H1 (cell line): ENCODE results near the gene NTNG2. TPM values are rescaled to one million over a fixed set of nuclear protein-coding genes. Genes with fewer than 3 reads are reported as not detected.

Experiments used
- CTCF ChIA-PET: fragments of 300-600 bp; sonication (Branson Sonifier 250); formaldehyde crosslinking; loops from one replicate; lab custom pipeline; 2021; ENCODE audit not compliant: partially characterized antibody; lab: Charles Lee
- POLR2A ChIA-PET: fragments of 300-600 bp; sonication (Branson Sonifier 250); formaldehyde crosslinking; loops from one replicate; lab custom pipeline; 2021; ENCODE audit warnings: inconsistent platforms; ENCODE audit not compliant: partially characterized antibody; lab: Charles Lee
- DNase-seq, 2 experiments: peaks; one replicate each; pipeline versions ENCODE4 v3.0.0 to v3.0.0-alpha.2; 2010 to 2022; ENCODE audit warnings: low spot score in 2 of 2, low read depth in 1 of 2, mixed read lengths in 1 of 2
- FAIRE-seq: peaks from 2 replicates; lab custom pipeline; 2011; peaks lifted over from hg19 to GRCh38; lab: Jason Lieb, UNC
- H2AFZ ChIP-seq: 2 replicates; pipeline ENCODE4 v1.8.1; 2012; ENCODE audit warnings: low read length, inconsistent platforms
- H2AK5ac ChIP-seq: 2 replicates; pipeline ENCODE4 v1.6.1; 2013; ENCODE audit warnings: low read depth, low read length
- H2BK120ac ChIP-seq: replicated peaks from 2 replicates; pipeline ENCODE3; 2013; ENCODE audit warnings: low read depth, low read length, inconsistent platforms
- H2BK12ac ChIP-seq: 2 replicates; pipeline ENCODE4 v1.6.1; 2013; ENCODE audit warnings: low read depth, low read length
- H2BK15ac ChIP-seq: 2 replicates; pipeline ENCODE4 v1.6.1; 2013; ENCODE audit warnings: low read length
- H2BK20ac ChIP-seq: 2 replicates; pipeline ENCODE4 v1.6.1; 2013; ENCODE audit warnings: low read length
- H2BK5ac ChIP-seq: 2 replicates; pipeline ENCODE4 v1.6.1; 2013; ENCODE audit warnings: low read depth, low read length
- H3K14ac ChIP-seq: 2 replicates; pipeline ENCODE4 v1.6.1; 2013; ENCODE audit warnings: inconsistent platforms; ENCODE audit not compliant: insufficient read length
- H3K18ac ChIP-seq: 2 replicates; pipeline ENCODE4 v1.6.1; 2013; ENCODE audit warnings: low read length; ENCODE audit errors: extremely low read depth
- H3K23ac ChIP-seq: 2 replicates; pipeline ENCODE4 v1.6.1; 2013; ENCODE audit warnings: inconsistent platforms; ENCODE audit not compliant: insufficient read length
- H3K23me2 ChIP-seq: 2 replicates; pipeline ENCODE4 v1.6.1; 2013; ENCODE audit warnings: low read depth, low read length
- H3K27ac ChIP-seq: 2 replicates; pipeline ENCODE4 v1.6.1; 2011; ENCODE audit warnings: low read depth, low read length, inconsistent platforms
- H3K27me3 ChIP-seq, 4 experiments: replicated peaks in 1 of 4; 1 replicate in 1 of 4; 2 replicates in 3 of 4; pipeline versions ENCODE4 v1.6.1 to v1.8.1; 2011 to 2013; ENCODE audit warnings: low read length in 3 of 4, mild to moderate bottlenecking in 3 of 4, inconsistent platforms in 2 of 4, mixed read lengths in 2 of 4, moderate library complexity in 1 of 4; ENCODE audit not compliant: control insufficient read depth in 3 of 4, insufficient read depth in 3 of 4; ENCODE audit errors: extremely low read depth in 1 of 4
- H3K36me3 ChIP-seq, 4 experiments: 2 replicates each; pipeline versions ENCODE4 v1.6.1 to v1.8.1; 2011 to 2013; ENCODE audit warnings: mild to moderate bottlenecking in 4 of 4, low read length in 3 of 4, moderate library complexity in 2 of 4, control low read depth in 1 of 4, inconsistent platforms in 1 of 4; ENCODE audit not compliant: insufficient read depth in 4 of 4, control insufficient read depth in 2 of 4
- H3K4ac ChIP-seq: replicated peaks from 2 replicates; pipeline ENCODE3; 2013; ENCODE audit warnings: low read length, low read depth, mixed read lengths, inconsistent platforms; ENCODE audit not compliant: insufficient read length
- H3K4me1 ChIP-seq, 4 experiments: replicated peaks in 1 of 4; 1 replicate in 1 of 4; 2 replicates in 3 of 4; pipeline versions ENCODE4 v1.6.1 to v1.8.1; 2011 to 2013; ENCODE audit warnings: low read length in 3 of 4, inconsistent platforms in 2 of 4, mixed read lengths in 1 of 4; ENCODE audit not compliant: insufficient read depth in 4 of 4, control insufficient read depth in 3 of 4
- H3K4me2 ChIP-seq, 2 experiments: 2 replicates each; pipeline versions ENCODE4 v1.6.1 to v1.8.1; 2011 to 2013; ENCODE audit warnings: low read depth in 2 of 2, low read length in 2 of 2, control low read depth in 1 of 2, inconsistent platforms in 1 of 2, mild to moderate bottlenecking in 1 of 2; ENCODE audit not compliant: insufficient read depth in 1 of 2
- H3K4me3 ChIP-seq, 4 experiments: fragments of 200-600, 300-600 bp in 1 of 4; sonication (generic), shearing (Covaris generic), sonication (Bioruptor Twin) in 1 of 4; 2 replicates each; pipeline versions ENCODE4 v1.5.1 to v1.8.1; 2011 to 2016; ENCODE audit warnings: low read length in 4 of 4, low read depth in 3 of 4, control low read depth in 2 of 4, inconsistent platforms in 2 of 4, mild to moderate bottlenecking in 2 of 4, mixed read lengths in 1 of 4, moderate library complexity in 1 of 4; ENCODE audit not compliant: insufficient read depth in 2 of 4; ENCODE audit errors: extremely low read depth in 1 of 4
- H3K56ac ChIP-seq: replicated peaks from 2 replicates; pipeline ENCODE3; 2013; ENCODE audit warnings: low read depth, mild to moderate bottlenecking, mixed read lengths, low read length, inconsistent platforms; ENCODE audit not compliant: insufficient read length
- H3K79me1 ChIP-seq: 2 replicates; pipeline ENCODE4 v1.6.1; 2013; ENCODE audit warnings: low read depth, low read length, control low read depth
- H3K79me2 ChIP-seq, 2 experiments: 2 replicates each; pipeline versions ENCODE4 v1.6.1 to v1.8.1; 2012 to 2013; ENCODE audit warnings: low read length in 2 of 2, mild to moderate bottlenecking in 2 of 2, inconsistent platforms in 1 of 2; ENCODE audit not compliant: insufficient read depth in 2 of 2, control insufficient read depth in 1 of 2
- H3K9ac ChIP-seq, 4 experiments: replicated peaks in 1 of 4; 1 replicate in 1 of 4; 2 replicates in 3 of 4; pipeline versions ENCODE4 v1.6.1 to v1.8.1; 2011 to 2013; ENCODE audit warnings: low read depth in 3 of 4, low read length in 3 of 4, control low read depth in 2 of 4, mild to moderate bottlenecking in 2 of 4, moderate library complexity in 2 of 4, inconsistent platforms in 1 of 4; ENCODE audit errors: extremely low read depth in 1 of 4
- H3K9me3 ChIP-seq, 2 experiments: 2 replicates each; pipeline versions ENCODE4 v1.6.1 to v1.8.1; 2012 to 2013; ENCODE audit warnings: mild to moderate bottlenecking in 2 of 2, moderate library complexity in 2 of 2, control low read depth in 1 of 2, inconsistent platforms in 1 of 2, low read depth in 1 of 2, low read length in 1 of 2, mixed read lengths in 1 of 2; ENCODE audit not compliant: insufficient read depth in 2 of 2
- H4K20me1 ChIP-seq, 2 experiments: replicated peaks in 1 of 2; 2 replicates each; pipeline versions ENCODE3 to v1.8.1; 2011 to 2013; ENCODE audit warnings: inconsistent platforms in 2 of 2, low read length in 2 of 2, mild to moderate bottlenecking in 1 of 2; ENCODE audit not compliant: insufficient read depth in 2 of 2, control insufficient read depth in 1 of 2
- H4K5ac ChIP-seq: 2 replicates; pipeline ENCODE4 v1.6.1; 2013; ENCODE audit warnings: low read length, low read depth, mixed read lengths, inconsistent platforms; ENCODE audit not compliant: insufficient read length
- H4K8ac ChIP-seq: 2 replicates; pipeline ENCODE4 v1.8.0; 2013; ENCODE audit warnings: mild to moderate bottlenecking, moderate library complexity, low read length, inconsistent platforms; ENCODE audit not compliant: insufficient read depth; ENCODE audit errors: extremely low read depth
- H4K91ac ChIP-seq: replicated peaks from 2 replicates; pipeline ENCODE3; 2013; ENCODE audit warnings: low read length, mixed read lengths, inconsistent platforms; ENCODE audit not compliant: insufficient read length
- ASH2L ChIP-seq: fragments of 200-600, 300-600 bp; sonication (generic); IDR thresholded peaks from one replicate; pipeline ENCODE4 v1.7.1; 2017; ENCODE audit warnings: low read length
- E2F6 ChIP-seq: IDR thresholded peaks from 2 replicates; pipeline ENCODE4 v1.6.1; 2012; ENCODE audit warnings: inconsistent platforms
- MAX ChIP-seq: IDR thresholded peaks from 2 replicates; pipeline ENCODE4 v1.6.1; 2012; ENCODE audit warnings: inconsistent platforms
- PHF8 ChIP-seq: fragments of 200-600 bp; sonication (generic); conservative IDR thresholded peaks from 2 replicates; pipeline ENCODE4 v1.7.1; 2012; ENCODE audit warnings: low read depth, mild to moderate bottlenecking, inconsistent platforms, low read length, moderate library complexity
- SIN3A ChIP-seq, 2 experiments: IDR thresholded peaks in 1 of 2; conservative IDR thresholded peaks in 1 of 2; 2 replicates each; pipeline ENCODE4 v1.6.1; 2011 to 2012; ENCODE audit warnings: low read length in 2 of 2, improper control_type of control experiment in 1 of 2, low read depth in 1 of 2, mild to moderate bottlenecking in 1 of 2
- WGBS, 2 experiments: shearing (Covaris generic) in 1 of 2; methylation state at CpG; one replicate each; pipeline versions ENCODE4 v1.1.6 to v1.1.7; 2013 to 2015; ENCODE audit warnings: low lambda C conversion rate in 2 of 2, mixed read lengths in 2 of 2, inconsistent platforms in 1 of 2, low coverage in 1 of 2, missing lambda C conversion rate in 1 of 2; ENCODE audit not compliant: insufficient replicate concordance in 2 of 2, insufficient coverage in 1 of 2, insufficient read length in 1 of 2; ENCODE audit errors: extremely low coverage in 1 of 2, missing lambda C conversion rate in 1 of 2; 5-methylcytosine and 5-hydroxymethylcytosine counted together
- polyA plus RNA-seq, 7 experiments: library from polyadenylated mRNA; depleted of rRNA in 3 of 7; stranded (reverse) in 5 of 7; unstranded in 2 of 7; fragments of >200 nt in 5 of 7; fragments of 200-250 nt in 2 of 7; gene quantifications; 1 replicate in 5 of 7; 2 replicates in 1 of 7; 4 replicates in 1 of 7; pipeline versions ENCODE4 v1.2.1 to v1.2.3, GENCODE V29; 2011 to 2013; ENCODE audit warnings: missing spikeins in 2 of 7, mixed read lengths in 2 of 7
- total RNA-seq: library from RNA; stranded (reverse); fragmentation: NEBNext Ultra II Directional; extraction: Animal tissue kit (Norgen Biotek cat#: 25700); gene quantifications from 2 replicates; pipeline ENCODE4 v1.2.1, GENCODE V29; 2021

NTNG2 gene
- total and polyA plus RNA-seq, 2 of the 8 experiments (the other 6 are each of a cell fraction or from before 2014, with no cell fraction given) = 1.4 to 1.5 TPM

- no peak overlapping the region for H4K8ac ChIP-seq
- DNase-seq (no peak), FAIRE-seq (no peak)
- H3K14ac ChIP-seq = no peak overlapping the region
- H2AK5ac ChIP-seq = no peak overlapping the region
- H2BK15ac ChIP-seq = no peak overlapping the region
- H4K20me1 ChIP-seq = peaks cover 2% of the 10 kb centered on the region in 2 experiments
- peak overlapping the region; percentile 11; the same call in 1 of the 2 replicates for H2AFZ ChIP-seq
- no peaks in the 10 kb centered on the region for H3K79me2 ChIP-seq
- H3K4me2 ChIP-seq = peak overlapping the region; percentile 94 to 97
- no peak overlapping the region for H2BK20ac ChIP-seq
- H3K36me3 ChIP-seq = no peaks in the 10 kb centered on the region
- no peak overlapping the region for H4K91ac ChIP-seq
- CTCF ChIA-PET = interaction anchor here (0.7 to 16.9 kb wide), 8 partner anchors 9 to 478 kb away, joined by 3 to 370 read pairs (median 6); partner anchors contain the start of gene NTNG2
- H2BK12ac ChIP-seq = no peak overlapping the region
- H3K4ac ChIP-seq = no peak overlapping the region
- no peak overlapping the region for H4K5ac ChIP-seq
- no peak overlapping the region for H3K56ac ChIP-seq
- H3K18ac ChIP-seq = no peak overlapping the region
- H3K4me1 ChIP-seq = peaks cover 2 to 27% (median 16%) of the 10 kb centered on the region in 4 experiments
- TF ChIP-seq SIN3A (conservative IDR thresholded peaks at IDR 0.05 in 1 of 2, IDR thresholded peaks at IDR 0.05 in 1 of 2; ENCODE audit: low read depth in 1 of 2, low read length in 2 of 2) (no peak; a peak in 1 of 4 replicates), PHF8 (0 out of 2 replicates have a peak, but pooled peaks have one; percentile 26), E2F6 (peak; percentile 73; the same call in 1 of the 2 replicates), MAX (peak; percentile 51), ASH2L (peak; percentile 38)
- H3K79me1 ChIP-seq = no peaks in the 10 kb centered on the region
- H3K23ac ChIP-seq = no peak overlapping the region
- peak overlapping the region; percentile 61; the same call in 1 of the 2 replicates for H2BK5ac ChIP-seq
- no peak overlapping the region for H3K27ac ChIP-seq
- peaks cover 0 to 20% (median 15%) of the 10 kb centered on the region in 4 experiments; a peak in 6 of 7 replicates for H3K27me3 ChIP-seq
- H2BK120ac ChIP-seq = no peak overlapping the region
- H3K9ac ChIP-seq = no peak overlapping the region
- H3K9me3 ChIP-seq = no peaks in the 10 kb centered on the region
- peak overlapping the region; percentile 55 to 78 (median 56) for H3K4me3 ChIP-seq
- POLR2A ChIA-PET = interaction anchor here (0.8 kb wide), 2 partner anchors 78 to 436 kb away, joined by 3 to 5 read pairs; no protein-coding TSS in a partner anchor
- 3% methylated on average over 12 of the region's 33 CpGs; no CpG with 5 or more reads in 1 of the 2 experiments for WGBS, 2 experiments
- peaks cover 14% of the 10 kb centered on the region; the same call in 1 of the 2 replicates for H3K23me2 ChIP-seq
Observed at GRCh38 chr9:132241483-132241839, 79.6 kb downstream of the NTNG2 start.
